Measurements from ENCODE around the gene COL27A1. TPM values are rescaled to one million over a fixed set of nuclear protein-coding genes. Genes with fewer than 3 reads are reported as not detected.

Gene COL27A1
- total and polyA plus RNA-seq, 2 donors (not counting 1 experiment from before 2014, with no cell fraction given), result 0.16 to 0.27 TPM

DNA sequence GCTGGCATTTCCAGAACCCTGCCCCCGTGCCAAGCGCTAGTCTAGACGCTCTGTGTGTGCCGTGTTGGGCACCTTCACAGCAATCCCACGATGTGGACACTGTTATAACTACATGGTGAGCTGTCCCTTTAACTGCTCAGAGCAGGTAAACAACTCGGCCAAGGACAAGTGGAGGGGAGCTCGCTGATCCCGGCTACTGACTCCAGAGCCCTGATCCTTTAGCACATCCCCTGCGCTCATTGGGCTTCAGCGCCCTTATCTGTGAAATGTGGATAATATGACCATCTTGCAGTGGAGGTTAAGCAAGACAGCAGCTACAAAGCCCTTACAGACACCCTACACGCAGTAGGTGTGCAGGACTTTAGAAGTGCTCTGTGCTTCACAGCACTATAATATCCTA is 190.8 kb downstream of the COL27A1 start:
- H3K27ac Mint-ChIP-seq, result peak overlapping the region; percentile 46
- H2AFZ ChIP-seq (ENCODE audit: insufficient read depth, low read depth, low read length, poor library complexity, severe bottlenecking), result no peak overlapping the region
- ChIA-PET CTCF (interaction anchor here (0.7 to 7.5 kb wide), 4 partner anchors 21 to 307 kb away, joined by 3 to 41 read pairs (median 5); partner anchors contain the start of gene AKNA), POLR2A (no interaction called here)
- peak overlapping the region in 1 of 2 donors; percentile 53 for H3K27ac ChIP-seq (ENCODE audit: low read length in 2 of 2)
- no peaks in the 10 kb centered on the region for H3K9me3 Mint-ChIP-seq (ENCODE audit: insufficient read depth)
- H3K27me3 ChIP-seq (replicated peaks in 1 of 4; ENCODE audit: control extremely low read depth in 1 of 4, control insufficient read depth in 3 of 4, insufficient read depth in 4 of 4, low read length in 3 of 4), result no peaks in the 10 kb centered on the region
- H3K4me1 ChIP-seq (ENCODE audit: control insufficient read depth in 2 of 2, insufficient read depth in 2 of 2, low read length in 2 of 2), result peaks cover 26 to 34% of the 10 kb centered on the region in 2 donors
- no peaks in the 10 kb centered on the region for H3K9me3 ChIP-seq (ENCODE audit: control extremely low read depth in 1 of 3, control insufficient read depth in 2 of 3, insufficient read depth in 1 of 3, low read length in 2 of 3)
- H4K20me1 ChIP-seq (ENCODE audit: control insufficient read depth, insufficient read depth, low read length, poor library complexity, severe bottlenecking), result peaks cover 83% of the 10 kb centered on the region
- H3K4me2 ChIP-seq (replicated peaks; ENCODE audit: low read depth, low read length, poor library complexity, severe bottlenecking), result no peak overlapping the region
- TF ChIP-seq CTCF (IDR thresholded peaks at IDR 0.05) (no peak), EZH2 (IDR thresholded peaks at IDR 0.05; ENCODE audit: borderline replicate concordance, insufficient read depth, low read depth, low read length, poor library complexity, severe bottlenecking) (no peak)
- WGBS (ENCODE audit: insufficient coverage), result 96% methylated on average over 11 of the region's 11 CpGs
- DNase-seq (no peak), ATAC-seq (ENCODE audit: low read depth) (no peak)
- intact Hi-C loops (cut with micrococcal nuclease), result no loop called here
- no peaks in the 10 kb centered on the region for H3K27me3 Mint-ChIP-seq
- no peak overlapping the region for H3K4me3 ChIP-seq (ENCODE audit: control extremely low read depth in 1 of 5, extremely low read depth in 1 of 5, insufficient read depth in 1 of 5, low read depth in 2 of 5, low read length in 4 of 5)
- no peak overlapping the region for H3K4me3 Mint-ChIP-seq
- peaks cover 33% of the 10 kb centered on the region for H3K79me2 ChIP-seq (ENCODE audit: control insufficient read depth, insufficient read depth, low read length)
- peaks cover 44% of the 10 kb centered on the region for H3K4me1 Mint-ChIP-seq
- H3K36me3 ChIP-seq (replicated peaks in 1 of 2; ENCODE audit: control extremely low read depth in 1 of 2, control insufficient read depth in 1 of 2, extremely low read depth in 1 of 2, insufficient read depth in 2 of 2, low read length in 1 of 2), result peaks cover 7 to 99% of the 10 kb centered on the region in 2 experiments
- H3K9ac ChIP-seq (ENCODE audit: low read length), result no peak overlapping the region

DNA sequence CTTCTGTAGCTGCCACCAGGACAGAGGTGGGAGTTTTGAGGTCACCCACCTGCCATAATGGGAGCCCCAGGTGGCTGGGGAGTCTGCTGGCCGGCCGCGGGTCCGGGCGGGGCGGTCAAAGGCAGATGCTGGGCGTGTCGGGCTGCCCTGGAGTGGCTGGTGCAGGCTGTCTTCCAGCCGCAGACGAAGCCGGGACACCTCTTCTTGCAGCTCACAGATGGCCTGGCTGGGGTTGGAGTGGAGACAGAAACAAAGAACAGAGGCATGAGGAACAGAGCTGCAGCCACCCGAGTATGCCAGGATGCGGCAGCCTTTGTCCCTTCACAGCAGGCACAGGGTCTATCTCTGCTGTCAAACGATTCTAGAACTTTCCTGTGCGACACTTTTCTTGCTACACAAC is 192.3 kb downstream of the COL27A1 start:
- Histone ChIP-seq H2AFZ (ENCODE audit: insufficient read depth, low read depth, low read length, poor library complexity, severe bottlenecking) (no peak overlapping the region), H4K20me1 (ENCODE audit: control insufficient read depth, insufficient read depth, low read length, poor library complexity, severe bottlenecking) (peaks cover 75% of the 10 kb centered on the region), H3K4me3 (ENCODE audit: control extremely low read depth in 1 of 5, extremely low read depth in 1 of 5, insufficient read depth in 1 of 5, low read depth in 2 of 5, low read length in 4 of 5) (no peak overlapping the region), H3K79me2 (ENCODE audit: control insufficient read depth, insufficient read depth, low read length) (peaks cover 39% of the 10 kb centered on the region), H3K4me2 (replicated peaks; ENCODE audit: low read depth, low read length, poor library complexity, severe bottlenecking) (no peak overlapping the region), H3K36me3 (replicated peaks in 1 of 2; ENCODE audit: control extremely low read depth in 1 of 2, control insufficient read depth in 1 of 2, extremely low read depth in 1 of 2, insufficient read depth in 2 of 2, low read length in 1 of 2) (peaks cover 4 to 98% of the 10 kb centered on the region in 2 experiments), H3K4me1 (ENCODE audit: control insufficient read depth in 2 of 2, insufficient read depth in 2 of 2, low read length in 2 of 2) (peaks cover 26 to 36% of the 10 kb centered on the region in 2 donors), H3K9ac (ENCODE audit: low read length) (no peak overlapping the region), H3K27ac (ENCODE audit: low read length in 2 of 2) (peak overlapping the region in 1 of 2 donors; percentile 80), H3K27me3 (replicated peaks in 1 of 4; ENCODE audit: control extremely low read depth in 1 of 4, control insufficient read depth in 3 of 4, insufficient read depth in 4 of 4, low read length in 3 of 4) (no peaks in the 10 kb centered on the region), H3K9me3 (ENCODE audit: control extremely low read depth in 1 of 3, control insufficient read depth in 2 of 3, insufficient read depth in 1 of 3, low read length in 2 of 3) (no peaks in the 10 kb centered on the region)
- Mint-ChIP-seq H3K4me3 (no peak overlapping the region), H3K27me3 (no peaks in the 10 kb centered on the region), H3K4me1 (peaks cover 47% of the 10 kb centered on the region), H3K27ac (peak overlapping the region; percentile 97), H3K9me3 (ENCODE audit: insufficient read depth) (no peaks in the 10 kb centered on the region)
- DNase-seq (no peak), ATAC-seq (ENCODE audit: low read depth) (no peak)
- no peak for TF ChIP-seq EZH2 (IDR thresholded peaks at IDR 0.05; ENCODE audit: borderline replicate concordance, insufficient read depth, low read depth, low read length, poor library complexity, severe bottlenecking)
- no peak for TF ChIP-seq CTCF (IDR thresholded peaks at IDR 0.05)
- intact Hi-C loops (cut with micrococcal nuclease), result no loop called here
- WGBS (ENCODE audit: insufficient coverage), result 92% methylated on average over 15 of the region's 15 CpGs
- ChIA-PET POLR2A (no interaction called here), CTCF (interaction anchor here (1.2 to 7.5 kb wide), 3 partner anchors 39 to 306 kb away, joined by 3 to 41 read pairs (median 12); partner anchors contain the start of gene AKNA)
